Activated naive CD8-positive, alpha-beta T cell treated with anti-CD3 and anti-CD28 coated beads for 36 hours (primary cell): ENCODE results near the gene NEB. TPM values are rescaled to one million over a fixed set of nuclear protein-coding genes. Genes with fewer than 3 reads are reported as not detected.

Experiments used
- DNase-seq: peaks from one replicate; pipeline ENCODE4 v3.0.0; 2021
- H3K27ac Mint-ChIP-seq: one replicate; pipeline ENCODE4 v1.8.0; 2022; ENCODE audit warnings: mild to moderate bottlenecking, moderate library complexity, mixed read lengths
- H3K27me3 Mint-ChIP-seq: one replicate; pipeline ENCODE4 v1.8.0; 2022; ENCODE audit warnings: mild to moderate bottlenecking, mixed read lengths
- H3K36me3 Mint-ChIP-seq: one replicate; pipeline ENCODE4 v1.8.0; 2021; ENCODE audit warnings: mild to moderate bottlenecking, mixed read lengths
- H3K4me1 Mint-ChIP-seq: one replicate; pipeline ENCODE4 v1.8.0; 2021; ENCODE audit warnings: mixed read lengths
- H3K4me3 Mint-ChIP-seq: one replicate; pipeline ENCODE4 v1.8.0; 2022; ENCODE audit warnings: mild to moderate bottlenecking, moderate library complexity, mixed read lengths
- H3K9me3 Mint-ChIP-seq: one replicate; pipeline ENCODE4 v1.8.0; 2022; ENCODE audit warnings: mixed read lengths
- total RNA-seq, 2 experiments: library from RNA; stranded (reverse); gene quantifications; one replicate each; pipeline ENCODE4 v1.2.3, GENCODE V29; 2021

Gene NEB
- total RNA-seq = under 1 TPM; 0.06 to 0.20 TPM

- DNase-seq = no peak
- H3K4me3 Mint-ChIP-seq = no peak within 1 kb of the TSS
- H3K36me3 Mint-ChIP-seq = no peaks in the 10 kb centered on the region
- H3K27me3 Mint-ChIP-seq = no peaks in the 10 kb centered on the region
- H3K4me1 Mint-ChIP-seq = peaks cover 6% of the 10 kb centered on the region
- H3K9me3 Mint-ChIP-seq = peaks cover 1% of the 10 kb centered on the region
- H3K27ac Mint-ChIP-seq = no peak within 1 kb of the TSS
These were observed at the start of gene NEB for GRCh38 chr2:151733771-151734672. NEB (minus strand) TSS chr2:151734476; CDS start chr2:151733156, 1,320 bp downstream.

GRCh38 chr2:151783133-151783520 is 48.9 kb upstream of the NEB start:
- H3K4me3 Mint-ChIP-seq = no peak overlapping the region
- peaks cover 4% of the 10 kb centered on the region for H3K4me1 Mint-ChIP-seq
- H3K36me3 Mint-ChIP-seq = peaks cover 51% of the 10 kb centered on the region
- no peaks in the 10 kb centered on the region for H3K27me3 Mint-ChIP-seq
- H3K9me3 Mint-ChIP-seq = peaks cover 6% of the 10 kb centered on the region
- no peak for DNase-seq
- H3K27ac Mint-ChIP-seq = peak overlapping the region; percentile 43

- Mint-ChIP-seq H3K9me3 (peaks cover 6% of the 10 kb centered on the region), H3K4me3 (no peak overlapping the region), H3K27ac (peak overlapping the region; percentile 43), H3K27me3 (no peaks in the 10 kb centered on the region), H3K4me1 (peaks cover 4% of the 10 kb centered on the region), H3K36me3 (peaks cover 52% of the 10 kb centered on the region)
- no peak for DNase-seq
These were observed 48.3 kb upstream of the NEB start for GRCh38 chr2:151782378-151783132.

- H3K36me3 Mint-ChIP-seq = peaks cover 60% of the 10 kb centered on the region
- DNase-seq = no peak
- H3K9me3 Mint-ChIP-seq = peaks cover 6% of the 10 kb centered on the region
- peaks cover 4% of the 10 kb centered on the region for H3K4me1 Mint-ChIP-seq
- no peaks in the 10 kb centered on the region for H3K27me3 Mint-ChIP-seq
- H3K27ac Mint-ChIP-seq = no peak overlapping the region
- H3K4me3 Mint-ChIP-seq = no peak overlapping the region
These were observed 47.4 kb upstream of the NEB start for GRCh38 chr2:151781642-151782041.

- no peak overlapping the region for H3K4me3 Mint-ChIP-seq
- H3K27me3 Mint-ChIP-seq = no peaks in the 10 kb centered on the region
- H3K27ac Mint-ChIP-seq = no peak overlapping the region
- H3K36me3 Mint-ChIP-seq = peaks cover 67% of the 10 kb centered on the region
- DNase-seq = no peak
- peaks cover 6% of the 10 kb centered on the region for H3K9me3 Mint-ChIP-seq
- peaks cover 4% of the 10 kb centered on the region for H3K4me1 Mint-ChIP-seq
These were observed 46.7 kb upstream of the NEB start for GRCh38 chr2:151780938-151781337.

GRCh38 chr2:151777935-151778334 is 43.7 kb upstream of the NEB start:
- H3K4me1 Mint-ChIP-seq = peaks cover 10% of the 10 kb centered on the region
- DNase-seq = no peak
- H3K9me3 Mint-ChIP-seq = peaks cover 6% of the 10 kb centered on the region
- no peak overlapping the region for H3K27ac Mint-ChIP-seq
- H3K4me3 Mint-ChIP-seq = no peak overlapping the region
- H3K27me3 Mint-ChIP-seq = no peaks in the 10 kb centered on the region
- H3K36me3 Mint-ChIP-seq = peaks cover 61% of the 10 kb centered on the region

GRCh38 chr2:151777487-151777886 is 43.2 kb upstream of the NEB start:
- H3K36me3 Mint-ChIP-seq = peaks cover 59% of the 10 kb centered on the region
- H3K4me1 Mint-ChIP-seq = peaks cover 6% of the 10 kb centered on the region
- no peak overlapping the region for H3K27ac Mint-ChIP-seq
- DNase-seq = no peak
- no peaks in the 10 kb centered on the region for H3K27me3 Mint-ChIP-seq
- H3K9me3 Mint-ChIP-seq = peaks cover 6% of the 10 kb centered on the region
- no peak overlapping the region for H3K4me3 Mint-ChIP-seq

GRCh38 chr2:151776367-151776766 is 42.1 kb upstream of the NEB start:
- peaks cover 6% of the 10 kb centered on the region for H3K9me3 Mint-ChIP-seq
- H3K27me3 Mint-ChIP-seq = no peaks in the 10 kb centered on the region
- no peak for DNase-seq
- H3K27ac Mint-ChIP-seq = no peak overlapping the region
- peaks cover 6% of the 10 kb centered on the region for H3K4me1 Mint-ChIP-seq
- no peak overlapping the region for H3K4me3 Mint-ChIP-seq
- peaks cover 60% of the 10 kb centered on the region for H3K36me3 Mint-ChIP-seq

- peaks cover 6% of the 10 kb centered on the region for H3K4me1 Mint-ChIP-seq
- no peak overlapping the region for H3K4me3 Mint-ChIP-seq
- no peak for DNase-seq
- peaks cover 6% of the 10 kb centered on the region for H3K9me3 Mint-ChIP-seq
- H3K36me3 Mint-ChIP-seq = peaks cover 54% of the 10 kb centered on the region
- peak overlapping the region; percentile 28 for H3K27ac Mint-ChIP-seq
- no peaks in the 10 kb centered on the region for H3K27me3 Mint-ChIP-seq
These were observed 40.9 kb upstream of the NEB start for GRCh38 chr2:151775057-151775740.

GRCh38 chr2:151774506-151774905 is 40.2 kb upstream of the NEB start:
- H3K27ac Mint-ChIP-seq = no peak overlapping the region
- no peak overlapping the region for H3K4me3 Mint-ChIP-seq
- H3K4me1 Mint-ChIP-seq = peaks cover 6% of the 10 kb centered on the region
- H3K27me3 Mint-ChIP-seq = no peaks in the 10 kb centered on the region
- H3K36me3 Mint-ChIP-seq = peaks cover 53% of the 10 kb centered on the region
- H3K9me3 Mint-ChIP-seq = peaks cover 8% of the 10 kb centered on the region
- DNase-seq = no peak

- Mint-ChIP-seq H3K4me1 (peaks cover 6% of the 10 kb centered on the region), H3K9me3 (peaks cover 2% of the 10 kb centered on the region), H3K4me3 (no peak overlapping the region), H3K36me3 (peaks cover 35% of the 10 kb centered on the region), H3K27ac (peak overlapping the region; percentile 53), H3K27me3 (no peaks in the 10 kb centered on the region)
- no peak for DNase-seq
These were observed 37.5 kb upstream of the NEB start for GRCh38 chr2:151771599-151772358.

- H3K9me3 Mint-ChIP-seq = peaks cover 2% of the 10 kb centered on the region
- H3K27ac Mint-ChIP-seq = peak overlapping the region; percentile 18
- H3K36me3 Mint-ChIP-seq = peaks cover 27% of the 10 kb centered on the region
- no peaks in the 10 kb centered on the region for H3K27me3 Mint-ChIP-seq
- H3K4me3 Mint-ChIP-seq = no peak overlapping the region
- no peak for DNase-seq
- H3K4me1 Mint-ChIP-seq = peaks cover 8% of the 10 kb centered on the region
These were observed 36.7 kb upstream of the NEB start for GRCh38 chr2:151770995-151771394.

- no peak for DNase-seq
- Mint-ChIP-seq H3K4me1 (peaks cover 4% of the 10 kb centered on the region), H3K9me3 (peaks cover 2% of the 10 kb centered on the region), H3K36me3 (peaks cover 17% of the 10 kb centered on the region), H3K27me3 (no peaks in the 10 kb centered on the region), H3K27ac (no peak overlapping the region), H3K4me3 (no peak overlapping the region)
These were observed 35.3 kb upstream of the NEB start for GRCh38 chr2:151769606-151770005.

GRCh38 chr2:151767536-151767935 is 33.3 kb upstream of the NEB start:
- no peak for DNase-seq
- Mint-ChIP-seq H3K9me3 (peaks cover 2% of the 10 kb centered on the region), H3K27ac (no peak overlapping the region), H3K27me3 (no peaks in the 10 kb centered on the region), H3K4me1 (peaks cover 2% of the 10 kb centered on the region), H3K36me3 (peaks cover 19% of the 10 kb centered on the region), H3K4me3 (no peak overlapping the region)
